HG03354 (cell line): ENCODE data around the gene LPCAT2.
"Not testable (repeated sequence)": the region's sequence is repeated elsewhere in the genome, so short reads cannot be mapped to it uniquely, and the experiment has no call there.

Source experiments
- ATAC-seq: cut with Tn5 transposase; IDR thresholded peaks from one replicate; pipeline ENCODE4 v1.9.1; 2021; ENCODE audit warnings: mild to moderate bottlenecking; ENCODE audit not compliant: unreplicated experiment, poor library complexity, severe bottlenecking

Gene LPCAT2

GRCh38 chr16:55574811-55575210 is 65.9 kb downstream of the LPCAT2 start:
- ATAC-seq: no peak

- ATAC-seq: no peak
Measured at GRCh38 chr16:55575496-55575895, 66.6 kb downstream of the LPCAT2 start.

DNA sequence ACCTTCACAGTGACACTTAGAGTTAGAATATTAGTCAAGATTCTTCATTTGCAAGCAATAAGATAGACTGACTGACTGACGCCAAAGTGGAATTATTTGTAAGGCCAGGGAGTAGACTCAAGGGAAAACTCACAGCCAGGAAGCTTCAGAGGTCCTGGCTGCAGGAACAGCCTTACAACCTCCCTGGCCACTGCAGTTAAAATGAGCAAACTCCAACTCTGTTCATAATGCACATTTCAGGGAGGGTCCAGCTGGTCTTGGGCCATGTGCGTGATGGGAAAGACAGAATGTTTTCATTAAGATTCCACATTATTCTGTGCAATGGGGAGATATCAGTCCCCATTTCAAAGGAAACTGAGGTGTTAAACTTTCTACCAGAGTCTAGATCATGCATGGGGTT is 67.5 kb downstream of the LPCAT2 start:
- no peak for ATAC-seq

DNA sequence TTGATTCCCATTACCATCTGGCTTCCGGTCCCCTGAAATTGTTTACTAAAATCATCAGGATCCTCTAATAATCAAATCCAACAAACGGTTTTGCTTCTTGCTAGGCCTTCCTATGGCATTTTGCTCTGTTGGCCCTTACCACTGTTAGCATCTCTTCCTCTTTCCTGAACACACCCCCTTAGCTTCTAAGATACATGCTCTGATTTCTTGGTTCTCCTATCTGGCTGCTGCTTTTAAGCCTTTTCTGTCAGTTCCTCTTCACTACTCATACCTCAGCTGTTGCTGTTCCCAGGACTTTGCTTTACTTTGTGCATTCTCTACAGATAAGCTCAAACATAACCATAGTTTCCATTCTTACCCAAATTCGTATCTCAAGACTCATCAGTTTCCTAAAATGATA is 69.0 kb downstream of the LPCAT2 start:
- no peak for ATAC-seq

GRCh38 chr16:55585631-55586030 is 76.8 kb downstream of the LPCAT2 start:
- no peak for ATAC-seq

DNA sequence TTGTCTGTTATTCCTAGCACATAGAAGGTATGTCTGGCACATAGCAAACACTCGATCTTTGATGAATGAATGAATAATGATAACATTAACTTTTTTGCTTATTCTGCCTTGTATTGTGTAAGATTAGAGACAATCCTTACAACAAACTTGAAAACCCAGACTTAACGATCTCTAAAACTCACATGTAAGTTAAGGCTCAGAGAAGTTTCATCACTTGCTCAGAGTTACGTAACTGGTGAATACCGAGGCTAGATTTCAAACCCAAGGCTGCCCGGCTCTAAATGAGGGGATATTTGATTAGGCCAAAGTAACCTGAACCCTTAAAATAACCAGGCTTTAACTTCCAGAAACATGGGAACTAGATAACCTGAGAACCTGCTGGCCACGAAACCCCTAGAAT is 79.9 kb downstream of the LPCAT2 start:
- no peak for ATAC-seq

DNA sequence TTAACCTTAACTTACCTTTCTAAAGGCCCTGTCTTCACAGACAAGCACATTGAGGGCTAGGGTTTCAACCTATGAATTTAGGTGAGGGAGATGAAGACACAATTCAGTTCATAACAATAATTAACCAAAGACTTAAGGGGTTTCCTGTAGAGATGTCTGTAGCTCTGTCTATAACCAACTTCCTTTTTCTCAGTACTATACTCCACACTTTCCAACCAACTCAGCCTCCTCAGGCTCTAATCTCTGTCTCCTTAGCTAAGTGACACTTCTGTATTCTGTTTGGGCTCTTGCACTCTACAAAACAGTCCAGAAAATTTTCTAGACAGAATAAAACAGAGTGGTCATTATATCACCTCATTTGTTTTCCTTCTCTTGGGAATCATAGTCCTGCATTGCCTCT is 83.4 kb downstream of the LPCAT2 start:
- ATAC-seq: no peak

- ATAC-seq: no peak
Measured at GRCh38 chr16:55597928-55598327, 89.1 kb downstream of the LPCAT2 start.

DNA sequence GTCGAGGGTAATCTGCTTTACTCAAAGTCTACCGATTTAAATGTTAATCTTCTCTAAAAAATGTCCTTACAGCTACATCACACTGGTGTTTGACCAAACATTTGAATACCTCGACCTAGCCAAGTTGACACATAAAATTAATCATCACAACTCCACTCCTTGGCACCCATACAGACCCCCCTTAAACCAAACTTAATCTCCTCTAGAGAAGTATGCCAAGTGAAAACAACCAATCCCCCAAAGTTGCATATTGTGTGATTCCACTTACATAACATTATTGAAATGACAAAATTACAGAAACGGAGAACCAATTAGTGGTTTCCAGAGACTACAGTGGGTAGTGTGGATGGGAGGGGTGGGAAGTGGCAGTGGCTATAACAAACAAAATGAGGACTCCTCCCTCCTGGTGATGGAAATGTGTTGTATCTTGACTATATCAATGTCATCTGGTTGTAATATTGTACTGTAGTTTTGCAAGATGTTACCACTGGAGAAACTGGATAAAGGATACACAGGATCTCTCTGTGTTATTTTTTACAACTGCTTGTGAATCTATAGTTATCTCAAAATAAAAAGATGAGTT is 97.0 kb downstream of the LPCAT2 start:
- ATAC-seq: no peak

DNA sequence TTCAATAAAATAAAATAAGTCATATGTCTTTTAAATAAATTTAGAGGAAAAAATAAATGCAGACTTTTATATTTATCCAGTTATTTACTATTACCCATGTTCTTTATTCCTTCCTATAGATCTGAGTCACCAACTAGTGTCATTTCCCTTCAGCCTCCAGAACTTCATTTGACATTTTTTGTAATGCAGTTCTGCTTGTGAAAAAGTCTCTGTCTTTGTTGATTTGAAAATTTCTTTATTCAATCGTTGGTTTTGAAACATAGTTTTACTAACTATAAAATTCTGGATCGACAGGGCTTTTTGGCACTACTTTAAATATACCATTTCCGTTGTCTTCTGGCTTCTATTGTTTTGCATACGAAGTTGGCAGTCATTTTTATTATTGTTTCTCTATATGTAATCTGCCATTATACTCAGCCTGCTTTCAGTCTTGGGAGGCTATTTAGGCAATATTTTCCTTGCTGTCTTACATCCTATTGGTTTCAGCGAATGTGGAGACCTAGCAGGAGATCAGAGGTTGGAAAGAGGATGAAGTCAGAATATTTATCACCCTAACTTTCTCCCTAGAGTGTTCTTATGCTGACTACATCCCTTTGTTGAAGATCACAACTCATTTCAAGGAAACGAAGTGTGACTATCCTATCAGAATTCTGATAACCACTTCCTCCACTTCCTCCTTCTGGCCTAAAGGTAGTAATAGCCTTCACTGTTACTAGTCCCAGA is 104.9 kb downstream of the LPCAT2 start:
- ATAC-seq: no peak

GRCh38 chr16:55615071-55615470 is 106.2 kb downstream of the LPCAT2 start:
- no peak for ATAC-seq

DNA sequence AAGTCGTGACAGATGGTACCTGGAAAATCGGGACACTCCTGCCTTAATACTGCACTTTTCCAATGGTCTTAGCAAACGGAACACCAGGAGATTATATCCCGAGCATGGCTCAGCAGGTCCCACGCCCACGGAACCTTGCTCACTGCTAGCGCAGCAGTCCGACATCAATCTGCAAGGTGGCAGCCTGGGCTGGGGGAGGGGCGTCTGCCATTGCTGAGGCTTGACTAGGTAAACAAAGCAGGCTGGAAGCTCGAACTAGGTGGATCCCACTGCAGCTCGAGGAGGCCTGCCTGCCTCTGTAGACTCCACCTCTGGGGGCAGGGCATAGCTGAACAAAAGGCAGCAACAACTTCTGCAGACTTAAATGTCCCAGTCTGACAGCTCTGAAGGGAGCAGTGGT is 106.8 kb downstream of the LPCAT2 start:
- ATAC-seq: not testable (repeated sequence)

DNA sequence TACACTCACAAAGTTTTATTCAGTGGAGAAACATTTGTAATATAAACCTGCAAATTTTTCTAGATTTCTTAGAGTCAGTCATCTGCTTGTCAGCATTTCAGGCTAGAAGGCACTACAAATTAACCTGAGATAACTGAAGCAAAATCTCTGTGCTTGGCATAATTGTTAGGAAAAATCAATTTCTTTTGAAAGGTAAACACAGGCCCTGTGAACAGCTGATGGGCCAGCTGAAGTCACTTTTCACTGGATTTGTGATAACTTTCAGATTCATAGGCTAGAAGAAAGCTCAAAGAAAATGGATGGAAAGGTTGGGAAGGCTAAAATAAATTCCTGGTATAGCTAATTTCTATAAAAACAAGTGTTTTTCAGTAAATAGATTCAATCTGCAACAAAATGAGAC is 112.9 kb downstream of the LPCAT2 start:
- no peak for ATAC-seq

DNA sequence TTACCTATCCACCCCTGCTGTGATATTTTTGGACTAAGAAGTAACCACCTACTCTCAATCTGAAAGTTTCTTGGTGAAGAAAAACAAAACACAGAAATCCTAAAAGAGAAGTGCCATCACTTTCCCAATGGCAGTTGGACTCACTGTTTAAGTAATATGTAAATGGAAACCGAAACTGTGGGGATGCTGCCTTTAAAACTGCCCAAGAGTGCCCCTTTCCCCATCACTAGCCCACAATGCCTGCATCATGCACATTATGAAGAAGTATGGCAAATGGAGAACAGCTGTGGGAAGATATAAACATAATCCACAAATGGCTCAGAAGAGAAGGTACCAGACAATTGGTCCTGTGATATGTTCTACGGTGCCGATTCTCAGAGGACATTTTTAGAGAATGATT is 113.4 kb downstream of the LPCAT2 start:
- no peak for ATAC-seq

GRCh38 chr16:55622930-55623561 is 114.2 kb downstream of the LPCAT2 start:
- ATAC-seq: no peak

DNA sequence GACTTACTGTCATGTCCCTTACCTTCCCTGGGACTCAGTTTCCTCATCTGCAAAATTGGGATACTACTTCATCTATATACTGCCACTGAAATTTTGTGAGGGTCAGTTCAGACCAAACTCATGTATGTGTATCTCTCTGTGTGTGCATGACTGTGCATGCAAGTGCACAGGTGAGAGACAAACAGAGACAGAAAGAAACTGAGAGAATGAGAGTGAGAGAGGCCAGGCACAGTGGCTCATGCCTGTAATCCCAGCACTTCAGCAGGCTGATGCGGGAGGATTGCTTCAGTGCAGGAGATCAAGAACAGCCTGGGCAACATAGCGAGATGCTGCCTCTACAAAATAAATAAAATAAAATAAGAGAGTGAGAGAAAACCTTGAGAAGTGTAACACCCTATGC is 114.8 kb downstream of the LPCAT2 start:
- ATAC-seq: no peak

- ATAC-seq: no peak
Measured at GRCh38 chr16:55624696-55625095, 115.8 kb downstream of the LPCAT2 start.

GRCh38 chr16:55625843-55626242 is 117.0 kb downstream of the LPCAT2 start:
- no peak for ATAC-seq

DNA sequence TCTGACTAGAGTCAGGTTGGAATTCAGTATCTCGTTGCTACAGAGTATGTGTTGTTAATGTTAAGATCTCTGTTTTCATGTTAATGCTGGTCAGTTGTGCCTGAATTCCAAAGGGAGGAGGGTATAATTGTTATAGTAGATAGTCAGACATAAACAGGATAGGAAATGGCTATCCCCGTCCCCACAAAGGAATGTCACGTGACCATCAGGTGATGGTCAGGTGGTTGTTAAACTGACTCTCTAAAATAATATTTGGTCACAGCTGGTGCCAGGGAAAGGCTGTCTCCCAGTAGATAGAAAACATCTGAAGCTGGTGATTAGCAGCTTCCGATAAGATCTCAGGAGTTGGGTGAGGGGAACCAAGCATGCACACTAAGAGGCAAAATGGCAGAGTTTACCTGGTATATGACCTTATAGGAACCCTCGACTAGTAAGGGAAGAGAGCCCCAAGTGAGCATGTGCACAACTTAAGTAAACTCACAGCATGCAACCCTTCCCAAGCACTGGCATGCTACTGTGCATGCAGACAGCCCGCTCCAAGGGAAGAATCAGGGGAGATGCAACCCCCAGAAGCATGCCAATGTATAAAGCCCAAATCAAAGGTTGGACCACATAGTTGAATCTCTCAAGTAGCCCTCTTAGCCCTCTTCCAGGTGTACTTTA is 119.6 kb downstream of the LPCAT2 start:
- no peak for ATAC-seq

DNA sequence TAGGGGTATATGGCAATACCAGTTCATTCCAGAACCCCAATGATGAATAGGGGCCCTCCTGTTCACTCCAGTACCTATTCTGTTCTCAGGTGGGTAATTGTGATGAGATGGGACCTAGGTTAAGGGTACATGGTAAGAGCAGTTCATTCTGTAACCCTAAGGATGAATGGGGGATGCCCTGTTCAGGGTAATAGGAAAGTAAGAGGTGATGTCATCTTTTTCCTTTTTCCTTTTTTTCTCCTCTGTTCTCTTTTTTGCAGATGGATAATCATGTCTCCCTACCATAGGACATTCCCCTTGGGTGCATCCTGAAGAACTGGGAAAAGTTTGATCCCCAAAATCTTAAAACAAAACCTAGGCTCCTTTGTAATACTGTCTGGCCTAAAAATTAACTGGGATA is 121.9 kb downstream of the LPCAT2 start:
- ATAC-seq: no peak

GRCh38 chr16:55632259-55632658 is 123.4 kb downstream of the LPCAT2 start:
- no peak for ATAC-seq
